Duodenal mucosa (tissue), 2 donors: ENCODE data around the gene CCDC197.

Experiments
- H3K27ac ChIP-seq: one replicate; pipeline ENCODE4 v1.7.0; 2013; ENCODE audit warnings: low read depth, low read length
- H3K27me3 ChIP-seq, 2 donors: one replicate each; pipeline ENCODE4 v1.7.0; 2013; ENCODE audit warnings: low read length in 2 of 2, control low read depth in 1 of 2; ENCODE audit not compliant: insufficient read depth in 2 of 2, control insufficient read depth in 1 of 2
- H3K36me3 ChIP-seq, 2 donors: one replicate each; pipeline ENCODE4 v1.7.0; 2013; ENCODE audit warnings: low read length in 2 of 2, control low read depth in 1 of 2; ENCODE audit not compliant: insufficient read depth in 2 of 2, control insufficient read depth in 1 of 2
- H3K4me1 ChIP-seq, 2 donors: one replicate each; pipeline ENCODE4 v1.7.0; 2013; ENCODE audit warnings: low read length in 2 of 2, control low read depth in 1 of 2; ENCODE audit not compliant: insufficient read depth in 2 of 2, control insufficient read depth in 1 of 2
- H3K4me3 ChIP-seq, 2 donors: one replicate each; pipeline ENCODE4 v1.7.0; 2013; ENCODE audit warnings: low read length in 2 of 2, low read depth in 1 of 2
- H3K9ac ChIP-seq, 2 donors: one replicate each; pipeline ENCODE4 v1.7.0; 2013; ENCODE audit warnings: low read length in 2 of 2, low read depth in 1 of 2
- H3K9me3 ChIP-seq, 2 donors: one replicate each; pipeline ENCODE4 v1.7.0; 2013; ENCODE audit warnings: low read length in 2 of 2, control low read depth in 1 of 2; ENCODE audit not compliant: control insufficient read depth in 1 of 2

The CCDC197 gene

GRCh38 chr14:93987815-93988476 lies 9.2 kb upstream of the CCDC197 start:
- Histone ChIP-seq H3K4me1 (peaks cover 0 to 4% of the 10 kb centered on the region in 2 donors), H3K27me3 (no peaks in the 10 kb centered on the region), H3K9me3 (no peaks in the 10 kb centered on the region), H3K36me3 (no peaks in the 10 kb centered on the region), H3K9ac (no peak overlapping the region), H3K27ac (no peak overlapping the region), H3K4me3 (no peak overlapping the region)

GRCh38 chr14:93989939-93990338 lies 7.2 kb upstream of the CCDC197 start:
- no peak overlapping the region for H3K4me3 ChIP-seq
- no peaks in the 10 kb centered on the region for H3K27me3 ChIP-seq

GRCh38 chr14:93991212-93991611 lies 5.9 kb upstream of the CCDC197 start:
- H3K27me3 ChIP-seq = no peaks in the 10 kb centered on the region
- no peak overlapping the region for H3K4me3 ChIP-seq
- no peaks in the 10 kb centered on the region for H3K4me1 ChIP-seq
- H3K9me3 ChIP-seq = no peaks in the 10 kb centered on the region
- no peak overlapping the region for H3K9ac ChIP-seq
- no peaks in the 10 kb centered on the region for H3K36me3 ChIP-seq
- no peak overlapping the region for H3K27ac ChIP-seq

More at GRCh38 chr14:93989939-93990338, 7.2 kb upstream of the CCDC197 start:
- Histone ChIP-seq H3K4me1 (peaks cover 0 to 2% of the 10 kb centered on the region in 2 donors), H3K27ac (no peak overlapping the region), H3K9me3 (no peaks in the 10 kb centered on the region), H3K36me3 (no peaks in the 10 kb centered on the region), H3K9ac (no peak overlapping the region)

- Histone ChIP-seq H3K4me1 (no peaks in the 10 kb centered on the region), H3K36me3 (no peaks in the 10 kb centered on the region), H3K27me3 (no peaks in the 10 kb centered on the region), H3K4me3 (no peak overlapping the region), H3K9ac (no peak overlapping the region), H3K27ac (no peak overlapping the region), H3K9me3 (no peaks in the 10 kb centered on the region)
Measured at GRCh38 chr14:93991649-93992048, 5.5 kb upstream of the CCDC197 start.

GRCh38 chr14:93993382-93993781 lies 3.7 kb upstream of the CCDC197 start:
- Histone ChIP-seq H3K9me3 (no peaks in the 10 kb centered on the region), H3K36me3 (no peaks in the 10 kb centered on the region), H3K27me3 (no peaks in the 10 kb centered on the region), H3K4me3 (no peak overlapping the region), H3K9ac (no peak overlapping the region), H3K4me1 (no peaks in the 10 kb centered on the region), H3K27ac (no peak overlapping the region)

GRCh38 chr14:93994919-93995682 lies 2.0 kb upstream of the CCDC197 start:
- Histone ChIP-seq H3K36me3 (no peaks in the 10 kb centered on the region), H3K4me3 (no peak overlapping the region), H3K27me3 (no peaks in the 10 kb centered on the region), H3K9ac (no peak overlapping the region), H3K4me1 (no peaks in the 10 kb centered on the region), H3K27ac (no peak overlapping the region), H3K9me3 (no peaks in the 10 kb centered on the region)

GRCh38 chr14:93996130-93996695 lies 888 bp upstream of the CCDC197 start:
- H3K9me3 ChIP-seq = no peaks in the 10 kb centered on the region
- no peak overlapping the region for H3K27ac ChIP-seq
- H3K27me3 ChIP-seq = no peaks in the 10 kb centered on the region
- H3K4me3 ChIP-seq = no peak overlapping the region
- no peaks in the 10 kb centered on the region for H3K4me1 ChIP-seq
- H3K9ac ChIP-seq = no peak overlapping the region
- no peaks in the 10 kb centered on the region for H3K36me3 ChIP-seq

- no peaks in the 10 kb centered on the region for H3K9me3 ChIP-seq
- H3K4me1 ChIP-seq = peaks cover 0 to 5% of the 10 kb centered on the region in 2 donors
- no peak overlapping the region for H3K9ac ChIP-seq
- H3K4me3 ChIP-seq = no peak overlapping the region
- no peak overlapping the region for H3K27ac ChIP-seq
- no peaks in the 10 kb centered on the region for H3K27me3 ChIP-seq
- no peaks in the 10 kb centered on the region for H3K36me3 ChIP-seq
Measured at GRCh38 chr14:93997916-93998870, 1.1 kb downstream of the CCDC197 start.

- Histone ChIP-seq H3K27ac (no peak overlapping the region), H3K36me3 (no peaks in the 10 kb centered on the region), H3K4me3 (no peak overlapping the region), H3K9ac (no peak overlapping the region), H3K4me1 (peaks cover 0 to 5% of the 10 kb centered on the region in 2 donors), H3K9me3 (no peaks in the 10 kb centered on the region), H3K27me3 (no peaks in the 10 kb centered on the region)
Measured at GRCh38 chr14:93998871-93999403, 1.8 kb downstream of the CCDC197 start.
